GM12878 (cell line): ENCODE data around the gene MCOLN2.

Experiments used
- POLR2A ChIP-seq: IDR thresholded peaks from 2 replicates; pipeline ENCODE4 v1.6.1; 2011; ENCODE audit warnings: low read depth, mild to moderate bottlenecking, low read length
- TAF1 ChIP-seq: IDR thresholded peaks from 2 replicates; pipeline ENCODE4 v1.6.1; 2011; ENCODE audit warnings: mild to moderate bottlenecking, low read depth, low read length, borderline replicate concordance
- TCF3 ChIP-seq: IDR thresholded peaks from 2 replicates; pipeline ENCODE4 v1.6.1; 2012; ENCODE audit warnings: low read depth, mild to moderate bottlenecking, low read length, borderline replicate concordance; ENCODE audit not compliant: insufficient read depth
- TF ChIP-seq, protein P1 (sequence below): IDR thresholded peaks from 2 replicates; pipeline ENCODE4 v1.6.1; 2011; ENCODE audit warnings: low read depth, low read length, improper control_type of control experiment, borderline replicate concordance
- TF ChIP-seq, protein P2 (sequence below), 3 experiments: IDR thresholded peaks in 2 of 3; conservative IDR thresholded peaks in 1 of 3; 2 replicates each; pipeline ENCODE4 v1.5.1; 2011; ENCODE audit warnings: low read depth in 3 of 3, low read length in 3 of 3, mild to moderate bottlenecking in 3 of 3, control low read depth in 2 of 3, moderate library complexity in 2 of 3, inconsistent platforms in 1 of 3, mixed read lengths in 1 of 3; ENCODE audit not compliant: control insufficient read depth in 2 of 3, insufficient read depth in 1 of 3; ENCODE audit errors: extremely low read depth in 1 of 3

DNA sequence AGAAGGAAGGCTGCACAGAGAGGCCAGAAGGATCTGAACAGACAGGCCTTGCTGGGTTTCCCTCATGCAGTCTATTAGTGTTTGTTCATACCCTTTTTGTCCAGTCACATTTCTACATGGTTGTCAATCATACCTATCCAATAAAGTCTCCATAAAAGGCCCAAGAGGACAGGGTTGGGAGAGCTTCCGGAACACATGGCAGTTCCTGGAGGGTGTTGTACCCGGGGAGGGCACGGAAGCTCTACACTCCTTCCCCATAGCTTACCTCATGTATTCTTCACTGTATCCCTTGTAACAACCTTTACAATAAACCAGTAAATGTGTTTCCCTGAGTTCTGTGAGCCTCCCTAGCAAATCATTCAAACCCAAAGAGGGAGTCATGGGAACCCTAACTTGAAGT is 28.0 kb downstream of the MCOLN2 start:
- TF ChIP-seq POLR2A (no peak), TCF3 (no peak), TAF1 (no peak)
- TF ChIP-seq, protein P1, sequence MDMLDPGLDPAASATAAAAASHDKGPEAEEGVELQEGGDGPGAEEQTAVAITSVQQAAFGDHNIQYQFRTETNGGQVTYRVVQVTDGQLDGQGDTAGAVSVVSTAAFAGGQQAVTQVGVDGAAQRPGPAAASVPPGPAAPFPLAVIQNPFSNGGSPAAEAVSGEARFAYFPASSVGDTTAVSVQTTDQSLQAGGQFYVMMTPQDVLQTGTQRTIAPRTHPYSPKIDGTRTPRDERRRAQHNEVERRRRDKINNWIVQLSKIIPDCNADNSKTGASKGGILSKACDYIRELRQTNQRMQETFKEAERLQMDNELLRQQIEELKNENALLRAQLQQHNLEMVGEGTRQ, result no peak
- TF ChIP-seq, protein P2, sequence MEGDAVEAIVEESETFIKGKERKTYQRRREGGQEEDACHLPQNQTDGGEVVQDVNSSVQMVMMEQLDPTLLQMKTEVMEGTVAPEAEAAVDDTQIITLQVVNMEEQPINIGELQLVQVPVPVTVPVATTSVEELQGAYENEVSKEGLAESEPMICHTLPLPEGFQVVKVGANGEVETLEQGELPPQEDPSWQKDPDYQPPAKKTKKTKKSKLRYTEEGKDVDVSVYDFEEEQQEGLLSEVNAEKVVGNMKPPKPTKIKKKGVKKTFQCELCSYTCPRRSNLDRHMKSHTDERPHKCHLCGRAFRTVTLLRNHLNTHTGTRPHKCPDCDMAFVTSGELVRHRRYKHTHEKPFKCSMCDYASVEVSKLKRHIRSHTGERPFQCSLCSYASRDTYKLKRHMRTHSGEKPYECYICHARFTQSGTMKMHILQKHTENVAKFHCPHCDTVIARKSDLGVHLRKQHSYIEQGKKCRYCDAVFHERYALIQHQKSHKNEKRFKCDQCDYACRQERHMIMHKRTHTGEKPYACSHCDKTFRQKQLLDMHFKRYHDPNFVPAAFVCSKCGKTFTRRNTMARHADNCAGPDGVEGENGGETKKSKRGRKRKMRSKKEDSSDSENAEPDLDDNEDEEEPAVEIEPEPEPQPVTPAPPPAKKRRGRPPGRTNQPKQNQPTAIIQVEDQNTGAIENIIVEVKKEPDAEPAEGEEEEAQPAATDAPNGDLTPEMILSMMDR (IDR thresholded peaks at IDR 0.05 in 2 of 3, conservative IDR thresholded peaks at IDR 0.05 in 1 of 3; ENCODE audit: control insufficient read depth in 2 of 3, extremely low read depth in 1 of 3, insufficient read depth in 1 of 3, low read depth in 3 of 3, low read length in 3 of 3), result no peak
